Heart left ventricle (tissue), 16 donors: ENCODE results near the gene SCN5A. TPM values are rescaled to one million over a fixed set of nuclear protein-coding genes. Genes with fewer than 3 reads are reported as not detected.

ENCODE experiments used
- ATAC-seq, 4 donors: fragments of 200-7000 bp; cut with Tn5 transposase; one replicate each; pipeline ENCODE4 v1.9.1; 2020 to 2022; ENCODE audit warnings: moderate library complexity in 4 of 4, mild to moderate bottlenecking in 3 of 4, moderate number of reproducible peaks in 1 of 4
- DNase-seq, 5 donors: peaks; one replicate each; pipeline ENCODE4 v3.0.0-alpha.2; 2020
- H3K27ac ChIP-seq, 12 donors: fragments of 200-600 bp; sonication (generic) in 4 of 12; one replicate each; pipeline versions ENCODE4 v1.5.0 to v1.8.0; 2016 to 2022; ENCODE audit warnings: mild to moderate bottlenecking in 2 of 12
- H3K27me3 ChIP-seq, 9 donors: fragments of 200-600 bp; sonication (generic) in 2 of 9; one replicate each; pipeline versions ENCODE4 v1.5.1 to v1.8.0; 2016 to 2022; ENCODE audit warnings: mild to moderate bottlenecking in 3 of 9
- H3K36me3 ChIP-seq, 9 donors: fragments of 200-600 bp; sonication (generic) in 2 of 9; one replicate each; pipeline versions ENCODE4 v1.5.0 to v1.8.0; 2018 to 2022; ENCODE audit warnings: mild to moderate bottlenecking in 2 of 9
- H3K4me1 ChIP-seq, 12 donors: fragments of 200-600 bp; sonication (generic) in 4 of 12; one replicate each; pipeline versions ENCODE4 v1.5.0 to v1.8.0; 2016 to 2022; ENCODE audit warnings: mild to moderate bottlenecking in 3 of 12
- H3K4me3 ChIP-seq, 12 donors: fragments of 200-600 bp; sonication (generic) in 4 of 12; one replicate each; pipeline versions ENCODE4 v1.5.0 to v1.8.0; 2017 to 2022; ENCODE audit warnings: mild to moderate bottlenecking in 9 of 12, moderate library complexity in 4 of 12
- H3K9me3 ChIP-seq, 12 donors: fragments of 200-600 bp; sonication (generic) in 4 of 12; one replicate each; pipeline versions ENCODE4 v1.5.0 to v1.8.0; 2016 to 2022; ENCODE audit warnings: mild to moderate bottlenecking in 1 of 12
- POLR2A ChIP-seq, 2 donors: fragments of 450-650 bp; IDR thresholded peaks; one replicate each; pipeline ENCODE4 v1.6.1; 2017; ENCODE audit warnings: antibody characterized with exemption in 2 of 2, mild to moderate bottlenecking in 2 of 2, moderate library complexity in 2 of 2
- WGBS, 4 donors: extraction: QIAGEN DNeasy Blood & Tissue Kit in 2 of 4; methylation state at CpG; one replicate each; pipeline versions ENCODE4 v1.1.5 to v1.1.7; 2013 to 2018; 5-methylcytosine and 5-hydroxymethylcytosine counted together
- intact Hi-C, 10 donors: fragments of 100-400 bp; cut with DNase I; formaldehyde crosslinking; loops; one replicate each; pipeline versions ENCODE4 v1.11.1 to v1.14.2; 2022
- polyA plus RNA-seq, 2 donors: library from polyadenylated mRNA; stranded (reverse); fragments of 200-250 nt; gene quantifications; one replicate each; pipeline ENCODE4 v1.2.3, GENCODE V29; 2013
- total RNA-seq, 9 donors: library from RNA; depleted of rRNA in 2 of 9; stranded (reverse); fragments of >200 nt in 2 of 9; fragmentation: NEBNext Ultra II Directional in 3 of 9; extraction: Animal tissue kit (Norgen Biotek cat#: 25700) in 3 of 9; gene quantifications; one replicate each; pipeline versions ENCODE4 v1.1.0 to v1.2.4, GENCODE V29; 2016 to 2023
- TF ChIP-seq, protein P1 (sequence below), 12 donors: fragments of 200-600 bp; sonication (generic) in 4 of 12; IDR thresholded peaks; one replicate each; pipeline versions ENCODE4 v1.5.0 to v1.8.0; 2018 to 2022; ENCODE audit warnings: antibody characterized with exemption in 12 of 12, mild to moderate bottlenecking in 5 of 12
- donor health status: ischemic (EF 13 %, LVEDD 7.1; RV severe dilation, severe dysfunction).
- donor health status: healthy with polysubstance abuse.
- donor health status: DM: no; HTN: yes; CAD: no.
- donor health status: DM: no; HTN: no; CAD: no.
- donor health status: ischemic (EF 25% LVEDD 6.9; RV normal size, moderate dysfunction).
- donor health status: ischemic (EF 25% LVEDD 5.7; RV mildly dilated, moderate dysfunction).
- donor health status: healthy.
- donor health status: DM: yes; HTN: yes; CAD: no.
- donor health status: ischemic (EF 35%, LVEDD 5.7; RV mildly dilated, moderate dysfunction).
- donor health status: nonischemic (EF 11% LVEDD 7.7; RV severe dilation, severe dysfunction).
- donor health status: DM: yes; HTN: yes; CAD: no.
- donor health status: PGD.
- donor health status: ischemic (EF 29% LVEDD 5.4; RV normal size, mild dysfunction).
- donor health status: nonischemic (EF 23%, LVEDD 6.1; RV moderate dilation, normal function).

SCN5A gene
- total and polyA plus RNA-seq, 11 donors: 88.4 to 242 (median 173) TPM

DNA sequence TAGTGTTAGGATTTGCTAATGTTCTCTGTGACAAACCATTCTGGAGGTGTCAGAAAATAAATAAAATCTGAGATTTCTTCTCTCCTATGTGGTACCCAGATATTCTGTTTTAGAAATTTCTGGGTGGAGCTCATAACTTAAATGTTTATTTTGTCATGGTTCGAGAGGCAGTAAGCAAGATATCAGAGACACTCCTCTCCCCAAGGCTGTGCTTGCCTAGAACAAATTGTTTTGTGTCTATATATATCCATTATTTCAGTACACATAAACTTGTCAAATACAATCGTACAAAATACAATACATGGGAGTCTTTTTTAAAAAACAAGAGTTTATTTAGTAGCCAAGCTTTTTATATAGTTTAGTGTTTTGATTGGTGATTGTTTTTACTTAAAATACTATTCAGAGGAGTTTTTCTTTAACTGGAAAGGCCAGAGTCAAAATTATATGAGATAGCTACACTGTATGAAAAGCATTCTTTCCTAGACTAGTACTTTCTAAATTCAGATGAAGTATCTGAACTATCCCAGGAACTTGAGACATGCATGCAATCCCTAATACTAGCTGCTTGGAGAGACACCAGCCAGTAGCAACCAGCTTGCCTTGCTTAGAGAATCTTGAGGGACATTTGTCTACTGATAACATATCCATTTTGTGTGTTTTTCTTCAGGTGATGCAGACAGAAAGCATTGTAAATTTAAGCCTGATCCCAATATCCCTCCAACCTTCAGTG lies 148.6 kb downstream of the SCN5A start:
- ATAC-seq: peak in 3 of 4 donors; percentile 52 to 84 (median 80)

More for the DNA sequence above, 148.6 kb downstream of the SCN5A start:
- Histone ChIP-seq H3K27ac (peak overlapping the region; percentile 44 to 92 (median 78)), H3K4me3 (no peak overlapping the region), H3K4me1 (peaks cover 0 to 34% (median 12%) of the 10 kb centered on the region in 12 donors), H3K36me3 (peaks cover 0 to 62% (median 52%) of the 10 kb centered on the region in 9 donors), H3K27me3 (no peaks in the 10 kb centered on the region), H3K9me3 (no peaks in the 10 kb centered on the region)
- 48 to 58% (median 55%) methylated on average over 2 of the region's 2 CpGs for WGBS, 4 donors
- TF ChIP-seq, protein P1, sequence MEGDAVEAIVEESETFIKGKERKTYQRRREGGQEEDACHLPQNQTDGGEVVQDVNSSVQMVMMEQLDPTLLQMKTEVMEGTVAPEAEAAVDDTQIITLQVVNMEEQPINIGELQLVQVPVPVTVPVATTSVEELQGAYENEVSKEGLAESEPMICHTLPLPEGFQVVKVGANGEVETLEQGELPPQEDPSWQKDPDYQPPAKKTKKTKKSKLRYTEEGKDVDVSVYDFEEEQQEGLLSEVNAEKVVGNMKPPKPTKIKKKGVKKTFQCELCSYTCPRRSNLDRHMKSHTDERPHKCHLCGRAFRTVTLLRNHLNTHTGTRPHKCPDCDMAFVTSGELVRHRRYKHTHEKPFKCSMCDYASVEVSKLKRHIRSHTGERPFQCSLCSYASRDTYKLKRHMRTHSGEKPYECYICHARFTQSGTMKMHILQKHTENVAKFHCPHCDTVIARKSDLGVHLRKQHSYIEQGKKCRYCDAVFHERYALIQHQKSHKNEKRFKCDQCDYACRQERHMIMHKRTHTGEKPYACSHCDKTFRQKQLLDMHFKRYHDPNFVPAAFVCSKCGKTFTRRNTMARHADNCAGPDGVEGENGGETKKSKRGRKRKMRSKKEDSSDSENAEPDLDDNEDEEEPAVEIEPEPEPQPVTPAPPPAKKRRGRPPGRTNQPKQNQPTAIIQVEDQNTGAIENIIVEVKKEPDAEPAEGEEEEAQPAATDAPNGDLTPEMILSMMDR (IDR thresholded peaks at IDR 0.05): no peak
- TF ChIP-seq POLR2A (IDR thresholded peaks at IDR 0.05): no peak
- intact Hi-C loops: no loop called here
- DNase-seq: no peak

Other genes starting within 250 kb of the SCN5A start
- gene ACVR2B, start 195.8 kb downstream of the SCN5A start, total RNA-seq: 10 to 100 TPM in 1 of 9 donors, 1 to 10 TPM in 8; 3.5 to 12.4 (median 6.2) TPM
- gene ACVR2B, start 195.8 kb downstream of the SCN5A start, polyA plus RNA-seq: 1 to 10 TPM; 1.3 to 1.5 TPM
- gene EXOG, start 153.3 kb downstream of the SCN5A start, total RNA-seq: 10 to 100 TPM; 18.3 to 35.6 (median 25.0) TPM
- gene EXOG, start 153.3 kb downstream of the SCN5A start, polyA plus RNA-seq: 10 to 100 TPM; 19.1 to 35.9 TPM
- under 1 TPM in 8 of 9 donors, not detected in 1; 0.05 to 0.56 (median 0.11) TPM for gene SCN10A, start 166.5 kb upstream of the SCN5A start, total RNA-seq
- gene SCN10A, start 166.5 kb upstream of the SCN5A start, polyA plus RNA-seq: under 1 TPM; 0.11 to 0.72 TPM